Neuronal stem cell (in vitro differentiated cells): ENCODE measurements around the gene HDAC9.

Experiments
- DNase-seq: peaks from one replicate; pipeline ENCODE4 v3.0.0-alpha.2; 2013; ENCODE audit warnings: low spot score
- H2AFZ ChIP-seq: one replicate; pipeline ENCODE4 v1.6.1; 2013; ENCODE audit warnings: mild to moderate bottlenecking, low read length, inconsistent platforms
- H2AK5ac ChIP-seq: 2 replicates; pipeline ENCODE4 v1.6.1; 2013; ENCODE audit warnings: low read depth, mild to moderate bottlenecking, inconsistent platforms, low read length, moderate library complexity, mixed read lengths
- H2BK120ac ChIP-seq: 2 replicates; pipeline ENCODE4 v1.6.1; 2013; ENCODE audit warnings: low read depth, mild to moderate bottlenecking, inconsistent platforms, low read length, moderate library complexity, mixed read lengths
- H2BK12ac ChIP-seq: one replicate; pipeline ENCODE4 v1.6.1; 2013; ENCODE audit warnings: low read length, inconsistent platforms
- H2BK15ac ChIP-seq: 2 replicates; pipeline ENCODE4 v1.6.1; 2013; ENCODE audit warnings: mild to moderate bottlenecking, low read length, inconsistent platforms, mixed read lengths
- H2BK5ac ChIP-seq: one replicate; pipeline ENCODE4 v1.6.1; 2013; ENCODE audit warnings: inconsistent platforms, mild to moderate bottlenecking, low read length, moderate library complexity
- H3K14ac ChIP-seq: one replicate; pipeline ENCODE4 v1.6.1; 2013; ENCODE audit warnings: low read length, inconsistent platforms
- H3K18ac ChIP-seq: 2 replicates; pipeline ENCODE4 v1.6.1; 2013; ENCODE audit warnings: low read length, inconsistent platforms
- H3K23ac ChIP-seq: 2 replicates; pipeline ENCODE4 v1.6.1; 2013; ENCODE audit warnings: low read depth, mild to moderate bottlenecking, mixed read lengths, low read length, inconsistent platforms; ENCODE audit not compliant: poor library complexity
- H3K27ac ChIP-seq: replicated peaks from 3 replicates; pipeline ENCODE4 v1.5.1; 2013; ENCODE audit warnings: low read length, inconsistent platforms
- H3K27me3 ChIP-seq, 3 experiments: 2 replicates each; pipeline ENCODE4 v1.6.1; 2013; ENCODE audit warnings: low read length in 3 of 3, mild to moderate bottlenecking in 2 of 3, inconsistent platforms in 1 of 3, low read depth in 1 of 3, mixed read lengths in 1 of 3, moderate library complexity in 1 of 3; ENCODE audit not compliant: control insufficient read depth in 3 of 3, insufficient read depth in 3 of 3
- H3K36me3 ChIP-seq, 2 donors: replicated peaks in 1 of 2; 2 replicates each; pipeline ENCODE4 v1.6.1; 2013; ENCODE audit warnings: low read length in 2 of 2; ENCODE audit not compliant: control insufficient read depth in 2 of 2, insufficient read depth in 2 of 2
- H3K4ac ChIP-seq: 2 replicates; pipeline ENCODE4 v1.6.1; 2013; ENCODE audit warnings: inconsistent platforms, mild to moderate bottlenecking, low read length, moderate library complexity
- H3K4me1 ChIP-seq, 2 donors: 1 replicate in 1 of 2; 2 replicates in 1 of 2; pipeline ENCODE4 v1.6.1; 2013; ENCODE audit warnings: low read length in 2 of 2, low read depth in 1 of 2; ENCODE audit not compliant: control insufficient read depth in 2 of 2, insufficient read depth in 1 of 2
- H3K4me2 ChIP-seq: one replicate; pipeline ENCODE4 v1.6.1; 2013; ENCODE audit warnings: mild to moderate bottlenecking, low read length, inconsistent platforms; ENCODE audit not compliant: insufficient read depth, poor library complexity, severe bottlenecking
- H3K4me3 ChIP-seq, 2 donors: 2 replicates each; pipeline ENCODE4 v1.5.1; 2013; ENCODE audit warnings: low read length in 2 of 2, mild to moderate bottlenecking in 2 of 2, inconsistent platforms in 1 of 2, moderate library complexity in 1 of 2
- H3K79me1 ChIP-seq: one replicate; pipeline ENCODE4 v1.6.1; 2013; ENCODE audit warnings: low read depth, mild to moderate bottlenecking, inconsistent platforms, low read length, moderate library complexity
- H3K9ac ChIP-seq: one replicate; pipeline ENCODE4 v1.6.1; 2013; ENCODE audit warnings: mild to moderate bottlenecking, low read depth, low read length, inconsistent platforms; ENCODE audit not compliant: poor library complexity
- H3K9me3 ChIP-seq, 2 donors: replicated peaks in 1 of 2; 2 replicates each; pipeline versions ENCODE3 to v1.6.1; 2013; ENCODE audit warnings: low read length in 2 of 2, mild to moderate bottlenecking in 2 of 2, inconsistent platforms in 1 of 2, low read depth in 1 of 2, mixed read lengths in 1 of 2, moderate library complexity in 1 of 2; ENCODE audit not compliant: control insufficient read depth in 2 of 2, insufficient read depth in 1 of 2
- H4K8ac ChIP-seq: one replicate; pipeline ENCODE4 v1.6.1; 2013; ENCODE audit warnings: low read depth, mild to moderate bottlenecking, inconsistent platforms, low read length, moderate library complexity
- H4K91ac ChIP-seq: one replicate; pipeline ENCODE4 v1.6.1; 2013; ENCODE audit warnings: low read length, low read depth, mild to moderate bottlenecking, inconsistent platforms; ENCODE audit not compliant: poor library complexity
- WGBS, 2 donors: extraction: QIAGEN DNeasy Blood & Tissue Kit; methylation state at CpG; one replicate each; pipeline ENCODE4 v1.1.7; 2013; ENCODE audit warnings: missing lambda C conversion rate in 2 of 2, mixed read lengths in 1 of 2; ENCODE audit not compliant: insufficient read length in 2 of 2, insufficient replicate concordance in 1 of 2; ENCODE audit errors: extremely low coverage in 2 of 2; 5-methylcytosine and 5-hydroxymethylcytosine counted together

Gene HDAC9

DNA sequence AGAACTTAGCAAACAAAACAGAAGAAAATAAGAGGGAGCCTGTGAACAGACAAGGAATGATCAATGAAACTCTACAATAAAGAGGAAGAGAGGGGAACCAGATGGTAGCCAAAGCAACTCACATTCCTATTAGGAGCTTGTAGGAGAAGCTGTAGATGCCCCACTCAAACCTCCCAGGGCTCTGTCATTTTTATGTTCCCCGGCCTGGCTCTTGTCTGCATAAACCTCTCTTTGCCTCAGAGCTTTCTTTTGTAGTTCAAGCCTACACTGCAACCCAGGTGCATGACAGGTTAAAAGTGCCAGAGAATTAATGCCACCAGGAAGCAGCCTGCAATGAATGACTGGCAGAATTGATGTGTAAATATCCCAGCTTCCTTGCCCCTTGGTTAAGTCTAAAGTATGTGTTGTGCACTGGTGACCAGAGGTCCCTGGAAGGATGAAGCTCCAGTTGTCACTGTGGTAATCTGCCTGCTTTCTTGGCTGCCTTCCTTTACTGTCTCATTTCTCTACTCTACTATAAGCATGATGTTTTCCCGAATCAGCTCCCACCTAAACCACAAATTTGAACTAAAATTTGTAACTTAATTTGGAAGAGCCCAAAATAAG, 40.4 kb downstream of the HDAC9 start:
- Histone ChIP-seq H3K36me3 (no peaks in the 10 kb centered on the region), H3K27ac (no peak overlapping the region), H3K23ac (no peak overlapping the region), H3K4me2 (no peak overlapping the region), H3K4me1 (peaks cover 0 to 2% of the 10 kb centered on the region in 2 donors), H3K4ac (no peak overlapping the region), H2BK15ac (no peak overlapping the region), H3K14ac (no peak overlapping the region), H3K79me1 (no peaks in the 10 kb centered on the region), H2BK5ac (no peak overlapping the region), H2BK120ac (no peak overlapping the region), H3K9me3 (no peaks in the 10 kb centered on the region), H2AK5ac (no peak overlapping the region), H4K8ac (no peak overlapping the region), H2BK12ac (no peak overlapping the region), H2AFZ (no peak overlapping the region), H4K91ac (no peak overlapping the region), H3K9ac (no peak overlapping the region), H3K4me3 (no peak overlapping the region), H3K18ac (no peak overlapping the region), H3K27me3 (no peaks in the 10 kb centered on the region)
- WGBS, 2 donors, result no CpG with 5 or more reads among the region's 2 CpGs
- DNase-seq, result no peak

DNA sequence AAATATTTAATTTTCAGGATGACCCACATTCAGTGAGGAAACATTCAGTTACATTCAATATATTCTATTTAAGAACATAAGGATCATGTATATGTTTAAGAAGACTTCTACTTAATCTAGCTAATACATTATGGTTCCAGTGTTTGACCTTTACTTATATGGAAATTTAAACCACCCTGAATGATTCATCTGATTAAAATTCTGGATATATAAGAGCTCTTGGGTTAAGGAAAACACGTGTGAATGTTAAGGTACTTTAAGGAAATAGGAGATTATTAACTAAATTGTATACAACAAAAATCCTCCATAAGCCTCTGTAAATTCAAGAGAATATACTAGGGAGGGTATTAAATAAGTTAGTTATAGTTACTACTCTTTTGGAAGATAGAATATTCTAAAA, 40.9 kb downstream of the HDAC9 start:
- Histone ChIP-seq H3K23ac (no peak overlapping the region), H3K27ac (no peak overlapping the region), H4K91ac (no peak overlapping the region), H2BK5ac (no peak overlapping the region), H2BK15ac (no peak overlapping the region), H3K18ac (no peak overlapping the region), H3K4ac (no peak overlapping the region), H3K14ac (no peak overlapping the region), H2AFZ (no peak overlapping the region), H2AK5ac (no peak overlapping the region), H3K27me3 (no peaks in the 10 kb centered on the region), H3K9ac (no peak overlapping the region), H4K8ac (no peak overlapping the region), H2BK12ac (no peak overlapping the region), H2BK120ac (no peak overlapping the region), H3K36me3 (no peaks in the 10 kb centered on the region), H3K4me2 (no peak overlapping the region), H3K9me3 (no peaks in the 10 kb centered on the region), H3K79me1 (no peaks in the 10 kb centered on the region), H3K4me3 (no peak overlapping the region), H3K4me1 (peaks cover 0 to 2% of the 10 kb centered on the region in 2 donors)
- no CpG with 5 or more reads among the region's 1 CpG for WGBS, 2 donors
- DNase-seq, result no peak

DNA sequence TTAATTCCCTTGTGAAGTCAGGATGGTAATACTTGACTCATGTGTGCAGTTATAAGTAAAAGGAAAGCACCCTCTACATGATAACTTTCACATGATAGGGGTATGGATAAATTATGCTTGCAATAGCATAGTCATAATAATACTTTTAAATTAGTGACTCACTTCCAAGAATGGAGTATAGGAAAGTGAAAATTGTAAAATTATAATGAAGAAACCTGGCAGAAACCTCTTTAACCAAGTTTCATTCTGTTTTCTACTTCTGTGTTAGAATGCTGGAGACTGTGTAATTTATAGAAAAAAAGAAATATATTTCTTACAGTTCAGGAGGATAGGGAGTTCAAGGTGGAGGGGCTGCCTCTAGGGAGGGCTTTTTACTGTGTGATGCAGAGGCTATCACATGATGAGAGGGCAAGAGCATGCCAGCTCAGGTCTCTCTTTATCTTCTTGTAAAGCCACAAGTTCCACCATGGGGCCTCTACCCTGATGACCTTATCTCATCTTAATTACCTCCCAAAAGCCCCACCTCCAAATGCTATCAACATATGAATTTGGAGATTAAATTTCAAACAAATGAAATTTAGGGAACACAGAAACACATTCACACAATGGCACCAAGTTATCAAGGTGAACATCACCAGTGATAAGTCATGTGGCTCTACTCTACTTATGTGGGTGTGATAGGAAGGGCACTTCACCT, 43.2 kb downstream of the HDAC9 start:
- Histone ChIP-seq H3K36me3 (peaks cover 0 to 1% of the 10 kb centered on the region in 2 donors), H3K4ac (no peak overlapping the region), H3K9me3 (no peaks in the 10 kb centered on the region), H2BK120ac (no peak overlapping the region), H3K4me3 (no peak overlapping the region), H4K91ac (no peak overlapping the region), H2AFZ (no peak overlapping the region), H4K8ac (no peak overlapping the region), H3K14ac (no peak overlapping the region), H3K27ac (no peak overlapping the region), H3K4me2 (no peak overlapping the region), H3K9ac (no peak overlapping the region), H3K18ac (no peak overlapping the region), H3K23ac (no peak overlapping the region), H2BK15ac (no peak overlapping the region), H3K27me3 (no peaks in the 10 kb centered on the region), H2BK12ac (no peak overlapping the region), H2BK5ac (no peak overlapping the region), H3K79me1 (no peaks in the 10 kb centered on the region), H3K4me1 (peaks cover 0 to 2% of the 10 kb centered on the region in 2 donors), H2AK5ac (no peak overlapping the region)
- no peak for DNase-seq

DNA sequence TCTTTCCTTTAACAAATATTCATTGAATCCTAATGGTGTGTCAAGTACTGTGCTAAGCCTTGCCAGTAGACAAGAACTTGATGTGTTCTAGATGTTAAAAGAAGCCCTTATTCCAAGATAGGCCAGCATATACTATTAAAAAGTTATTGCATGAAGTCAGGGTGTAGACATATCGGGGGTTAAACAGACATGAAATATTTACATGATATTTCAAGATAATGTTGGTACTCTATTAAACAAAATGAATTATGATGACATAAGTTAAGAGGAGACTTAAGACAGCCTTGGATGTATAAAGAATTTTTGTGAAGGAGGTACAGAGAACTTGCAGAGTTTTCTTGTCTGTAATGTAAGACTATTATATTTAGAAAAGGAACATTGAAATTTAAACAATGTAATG, 44.8 kb downstream of the HDAC9 start:
- H3K27me3 ChIP-seq, result peaks cover 0 to 2% (median 0%) of the 10 kb centered on the region in 3 experiments
- no peak overlapping the region for H3K27ac ChIP-seq
- H3K14ac ChIP-seq, result no peak overlapping the region
- no peaks in the 10 kb centered on the region for H3K79me1 ChIP-seq
- no peaks in the 10 kb centered on the region for H3K9me3 ChIP-seq
- H4K8ac ChIP-seq, result no peak overlapping the region
- no peaks in the 10 kb centered on the region for H3K4me1 ChIP-seq
- H2AK5ac ChIP-seq, result no peak overlapping the region
- H3K18ac ChIP-seq, result no peak overlapping the region
- no peak overlapping the region for H2BK15ac ChIP-seq
- no peak overlapping the region for H3K4ac ChIP-seq
- H2BK5ac ChIP-seq, result no peak overlapping the region
- no CpG with 5 or more reads among the region's 1 CpG for WGBS, 2 donors
- no peak overlapping the region for H3K23ac ChIP-seq
- H2BK120ac ChIP-seq, result no peak overlapping the region
- H4K91ac ChIP-seq, result no peak overlapping the region
- no peak overlapping the region for H3K4me3 ChIP-seq
- H2BK12ac ChIP-seq, result no peak overlapping the region
- DNase-seq, result no peak
- no peak overlapping the region for H2AFZ ChIP-seq
- H3K9ac ChIP-seq, result no peak overlapping the region
- H3K4me2 ChIP-seq, result no peak overlapping the region
- H3K36me3 ChIP-seq, result peaks cover 0 to 1% of the 10 kb centered on the region in 2 donors
